GM12891 (cell line): ENCODE data around the gene KCNC3.

Source experiments
- POLR2A ChIP-seq: IDR thresholded peaks from 2 replicates; pipeline ENCODE4 v1.6.1; 2011; ENCODE audit warnings: low read depth, low read length, control low read depth
- POLR2AphosphoS5 ChIP-seq: IDR thresholded peaks from 2 replicates; pipeline ENCODE4 v1.6.1; 2011; ENCODE audit warnings: low read depth, low read length, control low read depth
- POU2F2 ChIP-seq: IDR thresholded peaks from 2 replicates; pipeline ENCODE4 v1.6.1; 2011; ENCODE audit warnings: low read depth, mild to moderate bottlenecking, control low read depth, low read length, moderate library complexity
- SPI1 ChIP-seq: IDR thresholded peaks from 2 replicates; pipeline ENCODE4 v1.6.1; 2011; ENCODE audit warnings: low read depth, low read length, control low read depth
- TAF1 ChIP-seq: IDR thresholded peaks from 2 replicates; pipeline ENCODE4 v1.6.1; 2011; ENCODE audit warnings: low read depth, low read length, control low read depth

GRCh38 chr19:50281491-50281890 is 47.7 kb downstream of the KCNC3 start:
- TF ChIP-seq POLR2A (no peak), TAF1 (no peak), POLR2AphosphoS5 (no peak), SPI1 (no peak), POU2F2 (no peak)
